GM12878 (cell line): ENCODE measurements around the gene MORC3.
"Not testable (repeated sequence)": the region's sequence is repeated elsewhere in the genome, so short reads cannot be mapped to it uniquely, and the experiment has no call there.

Experiments used
- EZH2 ChIP-seq: IDR thresholded peaks from 2 replicates; pipeline ENCODE4 v1.6.1; 2012; ENCODE audit warnings: low read depth, mild to moderate bottlenecking, control low read depth, inconsistent platforms, low read length, borderline replicate concordance; ENCODE audit not compliant: control insufficient read depth
- POLR2AphosphoS5 ChIP-seq: IDR thresholded peaks from 2 replicates; pipeline ENCODE4 v1.6.1; 2011; ENCODE audit warnings: mild to moderate bottlenecking, low read length, inconsistent platforms
- REST ChIP-seq: IDR thresholded peaks from 2 replicates; pipeline ENCODE4 v1.6.1; 2012; ENCODE audit warnings: mild to moderate bottlenecking, low read depth, low read length

GRCh38 chr21:36313446-36313845 lies 6.6 kb upstream of the MORC3 start:
- not testable (repeated sequence) for TF ChIP-seq REST, EZH2, POLR2AphosphoS5
